Esophagus squamous epithelium (tissue), 4 donors: ENCODE measurements around the gene DIPK1B.

Source experiments
- POLR2A ChIP-seq, 4 donors: fragments of 450-650 bp; IDR thresholded peaks; one replicate each; pipeline ENCODE4 v1.6.1; 2017; ENCODE audit warnings: antibody characterized with exemption in 4 of 4, mild to moderate bottlenecking in 4 of 4, moderate library complexity in 3 of 4
- TF ChIP-seq, protein P1 (sequence below), 6 experiments: fragments of 450-650 bp in 4 of 6; fragments of 200-600 bp in 2 of 6; sonication (generic) in 2 of 6; IDR thresholded peaks; one replicate each; pipeline ENCODE4 v1.5.1; 2016 to 2019; ENCODE audit warnings: antibody characterized with exemption in 6 of 6, mild to moderate bottlenecking in 4 of 6, moderate library complexity in 4 of 6

DNA sequence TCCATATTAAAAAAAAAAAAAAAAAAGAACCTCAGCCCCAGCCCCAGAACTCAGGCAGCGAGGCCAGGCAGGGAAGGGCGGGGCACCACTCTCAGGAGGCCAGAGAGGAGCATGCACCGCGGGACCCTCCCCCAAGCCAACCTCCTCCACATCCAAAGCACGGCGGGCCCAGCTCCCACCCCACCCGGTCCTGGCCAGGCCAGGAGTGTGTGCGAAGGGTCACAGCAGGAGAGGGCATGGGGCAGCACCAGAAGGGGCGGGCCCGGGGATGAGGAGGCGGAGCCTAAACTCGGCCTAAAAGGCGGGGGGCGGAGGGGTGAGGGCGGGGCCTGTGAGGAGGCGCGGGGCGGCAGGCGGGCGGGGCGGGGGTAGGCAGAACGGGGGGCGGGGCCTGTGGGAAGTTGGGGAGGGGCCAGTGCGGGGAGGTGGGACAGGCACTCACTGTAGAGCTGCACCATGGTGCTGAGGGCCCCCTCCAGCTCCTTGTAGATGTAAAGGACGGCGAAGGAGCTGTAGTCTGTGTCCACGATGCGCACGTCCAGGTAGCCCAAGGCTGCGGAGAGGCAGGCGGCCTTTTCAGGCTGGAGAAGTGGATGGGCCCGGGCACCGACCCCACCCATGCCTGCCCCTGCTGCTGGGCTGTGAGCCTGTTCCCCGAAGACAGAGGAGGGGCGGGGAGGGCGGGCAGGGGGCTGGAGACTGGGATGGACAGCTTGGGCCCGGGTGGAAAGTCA lies 50.7 kb downstream of the DIPK1B start:
- no peak for TF ChIP-seq POLR2A (IDR thresholded peaks at IDR 0.05)
- TF ChIP-seq, protein P1, sequence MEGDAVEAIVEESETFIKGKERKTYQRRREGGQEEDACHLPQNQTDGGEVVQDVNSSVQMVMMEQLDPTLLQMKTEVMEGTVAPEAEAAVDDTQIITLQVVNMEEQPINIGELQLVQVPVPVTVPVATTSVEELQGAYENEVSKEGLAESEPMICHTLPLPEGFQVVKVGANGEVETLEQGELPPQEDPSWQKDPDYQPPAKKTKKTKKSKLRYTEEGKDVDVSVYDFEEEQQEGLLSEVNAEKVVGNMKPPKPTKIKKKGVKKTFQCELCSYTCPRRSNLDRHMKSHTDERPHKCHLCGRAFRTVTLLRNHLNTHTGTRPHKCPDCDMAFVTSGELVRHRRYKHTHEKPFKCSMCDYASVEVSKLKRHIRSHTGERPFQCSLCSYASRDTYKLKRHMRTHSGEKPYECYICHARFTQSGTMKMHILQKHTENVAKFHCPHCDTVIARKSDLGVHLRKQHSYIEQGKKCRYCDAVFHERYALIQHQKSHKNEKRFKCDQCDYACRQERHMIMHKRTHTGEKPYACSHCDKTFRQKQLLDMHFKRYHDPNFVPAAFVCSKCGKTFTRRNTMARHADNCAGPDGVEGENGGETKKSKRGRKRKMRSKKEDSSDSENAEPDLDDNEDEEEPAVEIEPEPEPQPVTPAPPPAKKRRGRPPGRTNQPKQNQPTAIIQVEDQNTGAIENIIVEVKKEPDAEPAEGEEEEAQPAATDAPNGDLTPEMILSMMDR (IDR thresholded peaks at IDR 0.05) = no peak
